Posterior cingulate gyrus (tissue), 11 donors: ENCODE results near the gene GAS2L2.

Experiments used
- DNase-seq, 10 donors: peaks; one replicate each; pipeline versions ENCODE4 v3.0.0 to v3.0.0-alpha.2; 2020 to 2021; ENCODE audit warnings: mixed read lengths in 3 of 10
- intact Hi-C: fragments of 100-400 bp; cut with DNase I; formaldehyde crosslinking; loops from one replicate; pipeline ENCODE4 v1.15.1; 2023

Gene GAS2L2

DNA sequence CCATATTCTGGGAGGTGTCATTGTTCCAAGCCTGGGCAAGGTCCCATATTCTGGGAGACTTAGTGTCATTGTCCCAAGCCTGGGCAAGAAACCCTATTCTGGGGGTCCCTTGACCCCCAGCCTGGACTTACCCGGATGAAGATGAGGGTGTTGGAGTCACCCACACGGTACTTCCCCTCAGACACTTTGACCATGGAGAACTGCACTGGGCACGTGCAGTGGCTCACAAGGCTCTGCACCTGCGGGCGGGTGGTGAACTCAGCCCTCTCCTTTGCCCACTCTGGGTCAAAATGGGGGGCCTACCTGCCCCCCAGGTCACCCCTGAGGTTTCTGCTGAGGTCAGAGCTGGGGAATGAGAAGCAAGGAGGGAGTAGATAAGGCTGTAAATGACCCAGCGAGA, 4.1 kb downstream of the GAS2L2 start:
- intact Hi-C loops, result loop anchor here (5.0 kb wide), 1 partner anchor 437 kb away; no protein-coding TSS in a partner anchor
- DNase-seq, result peak in 2 of 10 donors; percentile 38 to 42

DNA sequence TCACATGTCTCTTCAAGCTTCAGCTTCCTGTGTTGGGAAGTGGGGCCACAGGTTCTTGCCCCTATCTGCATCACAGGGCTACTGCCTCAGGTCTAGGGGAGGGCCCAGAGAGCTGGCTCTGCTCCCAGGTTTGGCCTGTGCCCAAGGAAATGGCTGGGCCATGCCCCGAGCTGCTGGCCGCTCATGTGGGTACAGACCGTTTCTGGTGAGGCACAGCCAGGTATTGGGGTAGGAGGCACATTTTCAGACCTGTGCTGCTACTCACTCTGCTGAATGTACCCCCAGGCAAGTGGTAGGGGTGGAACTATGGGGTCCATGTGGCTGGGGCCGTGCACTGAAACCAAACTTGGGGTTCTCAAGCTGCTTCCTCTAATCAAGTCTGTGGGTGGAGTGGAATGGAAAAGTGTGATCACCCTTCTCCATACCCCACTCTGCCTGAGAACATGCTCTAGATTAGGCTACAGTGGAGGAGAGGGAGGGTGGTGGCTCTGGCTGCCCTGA, 4.6 kb downstream of the GAS2L2 start:
- intact Hi-C loops, result loop anchor here (5.0 kb wide), 1 partner anchor 436 kb away; no protein-coding TSS in a partner anchor
- DNase-seq, result peak in 2 of 10 donors; percentile 33 to 54

DNA sequence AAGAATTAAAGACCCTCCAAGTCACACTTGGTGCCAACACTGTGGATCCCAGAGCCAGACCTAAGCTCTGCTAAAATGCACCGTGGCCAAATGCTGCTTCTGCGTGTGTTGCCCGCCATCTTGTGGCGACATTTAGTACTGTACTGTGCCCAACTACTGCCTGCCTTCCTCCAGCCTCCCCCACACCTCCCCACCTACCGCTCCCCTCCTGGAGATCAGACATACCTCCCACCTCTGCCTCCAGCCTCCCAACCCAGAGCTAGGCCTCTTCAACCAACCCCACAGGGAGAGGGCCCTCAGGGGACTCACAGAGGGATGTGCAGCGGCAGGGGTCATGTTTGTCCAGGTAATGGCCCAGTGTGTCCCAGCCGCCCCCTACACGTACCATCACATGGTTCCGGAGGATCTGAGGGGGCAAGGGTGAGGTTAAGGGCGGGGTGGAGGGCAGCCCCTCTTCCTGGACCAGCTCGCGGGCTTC, 5.5 kb downstream of the GAS2L2 start:
- intact Hi-C loops, result loop anchor here (1.0 to 5.0 kb wide), 2 partner anchors 134 to 435 kb away; no protein-coding TSS in a partner anchor
- DNase-seq, result peak; percentile 60 to 96 (median 80)

DNA sequence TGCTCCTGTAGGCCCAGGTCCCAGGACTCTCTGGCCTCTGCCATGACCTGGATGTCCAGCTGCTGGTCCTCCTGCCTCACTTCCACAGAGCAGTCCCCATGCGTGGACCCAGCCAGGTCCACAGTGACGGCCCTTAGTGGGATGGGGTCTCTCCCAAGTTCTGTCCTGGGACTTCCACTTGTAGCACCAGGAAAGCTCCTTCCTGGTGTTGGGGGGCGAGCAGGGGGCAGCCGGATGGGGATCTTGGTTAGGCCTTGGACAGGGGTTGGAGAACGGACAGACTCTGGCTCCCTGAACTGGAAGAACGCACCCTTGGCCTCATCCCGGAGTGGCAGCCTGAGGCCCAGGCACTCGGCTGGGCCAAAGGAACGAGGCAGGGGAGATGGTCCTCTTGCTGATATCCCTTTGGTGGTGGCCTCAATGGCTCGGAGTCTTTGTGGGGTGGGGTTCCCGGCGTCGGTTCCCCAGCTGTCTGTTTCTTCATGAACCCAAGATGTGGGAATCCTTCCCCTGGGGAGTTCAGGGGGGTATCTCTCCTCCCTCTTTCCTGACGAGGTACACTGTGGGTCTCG, 7.2 kb downstream of the GAS2L2 start:
- intact Hi-C loops, result loop anchor here (5.0 kb wide), 1 partner anchor 434 kb away; no protein-coding TSS in a partner anchor
- peak in 2 of 10 donors; percentile 53 to 72 for DNase-seq

DNA sequence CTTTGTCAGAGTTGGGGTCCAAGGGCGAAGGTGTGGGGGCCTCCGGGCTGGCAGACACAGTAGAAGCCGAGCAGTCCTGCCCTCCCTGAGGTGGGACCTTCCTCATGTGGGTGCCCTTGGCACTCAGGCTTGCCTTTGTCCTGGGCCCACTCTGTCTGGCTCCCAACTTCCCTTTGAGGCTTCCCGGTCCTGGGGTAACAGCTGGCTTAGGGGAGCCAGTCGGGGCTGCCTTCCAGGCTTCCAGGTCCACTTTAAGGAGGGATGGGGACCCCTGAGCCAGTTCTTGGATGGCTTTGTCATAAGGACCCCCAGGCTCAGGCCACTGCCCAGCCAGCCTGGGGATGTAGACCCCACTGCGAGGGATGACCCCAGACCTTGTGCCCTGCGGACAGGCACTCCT, 7.8 kb downstream of the GAS2L2 start:
- intact Hi-C loops, result loop anchor here (5.0 kb wide), 1 partner anchor 433 kb away; no protein-coding TSS in a partner anchor

DNA sequence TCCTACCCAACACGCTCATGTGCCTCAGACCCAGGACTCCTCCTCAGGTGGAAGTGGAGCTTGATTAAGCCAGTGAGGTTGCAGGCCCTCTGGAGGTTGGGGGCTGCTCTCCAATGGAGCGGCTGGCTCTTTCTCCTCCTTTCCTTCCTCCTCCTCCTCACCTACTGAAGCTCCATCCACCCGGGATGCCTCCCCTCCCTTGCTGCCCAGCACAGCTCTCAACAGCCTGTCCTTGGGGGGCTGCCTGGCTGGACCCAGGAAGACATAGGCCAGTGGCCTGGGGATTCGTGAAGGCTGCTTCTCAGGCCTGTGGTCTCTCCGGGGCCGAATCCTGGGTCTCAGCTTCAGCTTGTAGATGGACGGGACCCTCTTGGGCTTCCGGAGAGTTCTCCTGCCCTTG, 8.2 kb downstream of the GAS2L2 start:
- DNase-seq, result peak in 1 of 10 donors; percentile 7
- intact Hi-C loops, result loop anchor here (5.0 kb wide), 1 partner anchor 433 kb away; no protein-coding TSS in a partner anchor

More for the DNA sequence above, 7.8 kb downstream of the GAS2L2 start:
- peak in 1 of 10 donors; percentile 53 for DNase-seq

DNA sequence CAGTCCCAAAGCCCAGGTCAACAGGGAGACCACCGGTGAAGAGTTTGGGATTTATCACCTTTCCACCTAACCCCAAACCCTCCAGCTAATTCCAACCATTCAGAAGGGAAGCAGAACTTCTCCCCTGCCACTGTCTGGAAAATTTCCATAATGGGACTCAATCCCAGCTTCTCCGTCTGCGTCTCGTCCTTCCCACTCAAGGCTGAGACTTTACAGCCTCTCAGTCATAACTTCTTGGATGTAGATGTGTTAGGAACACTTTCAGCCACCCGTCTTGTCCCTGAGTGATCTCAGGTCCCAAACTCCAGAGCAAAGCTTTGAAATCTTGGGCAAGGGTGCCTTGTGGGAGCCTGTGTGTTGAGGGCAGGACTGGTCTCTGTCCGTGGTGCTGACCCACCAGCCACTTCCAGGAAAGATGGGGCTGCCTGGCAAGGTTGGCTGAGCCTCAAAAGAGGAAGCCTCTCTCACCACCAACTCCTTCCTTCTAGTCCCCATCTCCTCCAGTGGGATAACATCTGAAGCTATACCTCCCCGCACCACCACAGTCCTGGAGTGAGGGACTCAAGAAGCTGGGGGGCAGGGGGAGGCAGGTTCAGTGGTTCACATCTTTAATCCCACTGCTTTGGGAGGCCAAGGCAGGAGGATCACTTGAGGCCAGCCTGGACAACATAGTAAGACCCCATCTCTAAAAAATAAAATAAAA, 9.3 kb downstream of the GAS2L2 start:
- intact Hi-C loops, result no loop called here
- no peak for DNase-seq

DNA sequence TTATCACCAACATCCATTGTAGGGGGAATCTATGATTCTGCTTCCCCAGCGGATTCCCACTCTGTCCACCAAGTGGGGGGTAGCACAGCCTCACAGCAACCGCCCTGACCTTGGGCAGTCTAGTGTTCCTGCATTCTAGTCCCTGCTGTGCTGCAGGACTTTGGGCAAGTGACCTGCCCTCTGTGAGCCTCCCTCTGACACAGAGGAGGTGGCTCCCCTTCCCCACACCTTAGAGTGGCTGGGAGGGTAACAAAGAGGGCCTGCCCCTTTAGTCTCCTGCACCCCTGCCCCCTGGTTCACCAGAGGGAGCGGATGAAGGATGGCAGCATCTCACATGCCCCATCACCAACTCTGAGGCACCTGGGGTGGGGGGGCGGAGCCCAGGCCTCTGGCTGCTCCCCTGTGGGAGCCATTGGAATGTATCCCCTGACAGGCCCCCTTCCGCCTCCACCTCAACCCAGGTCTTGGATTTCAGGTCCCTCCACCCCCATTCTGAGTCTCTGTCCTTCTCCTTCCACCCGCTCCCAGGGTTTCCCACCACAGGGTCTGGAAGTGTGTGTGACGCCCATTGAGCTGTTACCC, 10.1 kb downstream of the GAS2L2 start:
- DNase-seq, result no peak
- intact Hi-C loops, result no loop called here

DNA sequence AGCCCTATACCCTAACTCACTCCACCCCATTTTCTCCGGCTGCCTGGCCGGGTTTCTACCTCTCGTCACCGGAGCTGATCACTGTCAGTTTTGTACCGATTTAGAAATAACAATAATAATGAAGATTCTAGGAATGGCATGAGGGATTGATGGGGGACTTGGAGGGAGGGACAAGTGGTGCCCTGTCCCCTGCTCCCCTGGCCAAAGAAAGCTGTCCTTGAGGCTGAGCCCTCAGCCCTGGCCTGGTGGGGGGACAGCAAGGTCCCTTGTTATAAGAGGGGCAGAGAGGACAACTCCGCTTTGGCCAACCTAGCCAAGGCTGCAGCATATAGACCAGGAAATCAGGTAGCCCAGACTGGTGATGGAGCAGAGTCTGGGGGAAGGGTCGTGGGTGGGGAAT, 10.5 kb downstream of the GAS2L2 start:
- DNase-seq, result no peak

DNA sequence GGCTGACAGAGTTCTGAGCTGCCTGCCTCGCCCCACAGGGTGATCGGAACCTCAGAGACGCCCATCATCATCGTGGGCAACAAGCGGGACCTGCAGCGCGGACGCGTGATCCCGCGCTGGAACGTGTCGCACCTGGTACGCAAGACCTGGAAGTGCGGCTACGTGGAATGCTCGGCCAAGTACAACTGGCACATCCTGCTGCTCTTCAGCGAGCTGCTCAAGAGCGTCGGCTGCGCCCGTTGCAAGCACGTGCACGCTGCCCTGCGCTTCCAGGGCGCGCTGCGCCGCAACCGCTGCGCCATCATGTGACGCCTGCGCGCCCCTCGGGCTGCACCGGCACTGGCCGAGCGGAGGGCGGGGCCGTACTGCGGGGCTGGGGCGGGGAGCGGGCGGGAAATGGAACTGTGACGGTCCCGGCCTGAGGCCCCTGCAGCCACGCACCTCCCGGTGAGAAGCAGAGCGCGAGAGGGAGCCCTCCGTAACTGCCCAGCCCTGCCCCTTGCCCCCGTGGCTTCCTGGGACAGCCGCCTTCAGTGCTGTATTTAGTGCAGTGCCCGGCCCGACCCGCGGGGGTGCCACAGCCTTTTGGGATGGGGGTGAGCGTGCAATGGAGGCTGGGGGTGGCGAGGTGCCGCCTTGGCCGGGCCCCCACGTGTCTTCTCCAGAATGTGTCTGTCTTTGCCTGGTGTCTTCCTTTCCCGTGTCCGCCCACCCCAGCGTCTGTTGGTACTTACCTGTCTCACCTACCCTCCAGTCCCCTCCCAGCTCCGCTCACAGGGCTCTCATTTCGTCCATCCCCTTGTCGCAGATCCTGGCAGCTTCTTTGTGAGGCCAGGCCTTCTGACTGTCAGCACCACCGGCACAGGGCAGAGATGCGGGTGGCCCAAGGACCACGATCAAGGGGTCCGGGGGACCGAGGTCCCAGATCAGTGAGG, 11.8 kb downstream of the GAS2L2 start:
- peak in 3 of 10 donors; percentile 41 to 93 (median 84) for DNase-seq

More for the DNA sequence above, 10.5 kb downstream of the GAS2L2 start:
- intact Hi-C loops, result no loop called here

DNA sequence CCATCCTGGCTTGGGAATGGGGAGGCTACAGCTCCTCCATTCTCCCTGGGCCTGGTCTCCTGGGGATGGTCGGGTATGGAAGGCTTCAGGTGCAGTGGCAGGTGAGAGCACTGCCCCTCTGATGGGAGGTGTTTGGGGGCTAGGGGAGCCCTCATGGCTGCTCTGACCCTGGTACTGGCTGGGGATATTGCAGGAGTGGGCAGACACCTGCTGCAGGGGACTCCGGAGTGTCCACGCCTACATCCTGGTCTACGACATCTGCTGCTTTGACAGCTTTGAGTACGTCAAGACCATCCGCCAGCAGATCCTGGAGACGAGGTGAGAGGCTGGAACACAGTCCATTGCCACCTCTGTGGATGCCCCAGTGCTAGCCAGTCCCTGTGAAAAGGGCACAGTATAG, 12.8 kb downstream of the GAS2L2 start:
- intact Hi-C loops, result no loop called here
- no peak for DNase-seq

More for the DNA sequence above, 11.8 kb downstream of the GAS2L2 start:
- intact Hi-C loops, result no loop called here

DNA sequence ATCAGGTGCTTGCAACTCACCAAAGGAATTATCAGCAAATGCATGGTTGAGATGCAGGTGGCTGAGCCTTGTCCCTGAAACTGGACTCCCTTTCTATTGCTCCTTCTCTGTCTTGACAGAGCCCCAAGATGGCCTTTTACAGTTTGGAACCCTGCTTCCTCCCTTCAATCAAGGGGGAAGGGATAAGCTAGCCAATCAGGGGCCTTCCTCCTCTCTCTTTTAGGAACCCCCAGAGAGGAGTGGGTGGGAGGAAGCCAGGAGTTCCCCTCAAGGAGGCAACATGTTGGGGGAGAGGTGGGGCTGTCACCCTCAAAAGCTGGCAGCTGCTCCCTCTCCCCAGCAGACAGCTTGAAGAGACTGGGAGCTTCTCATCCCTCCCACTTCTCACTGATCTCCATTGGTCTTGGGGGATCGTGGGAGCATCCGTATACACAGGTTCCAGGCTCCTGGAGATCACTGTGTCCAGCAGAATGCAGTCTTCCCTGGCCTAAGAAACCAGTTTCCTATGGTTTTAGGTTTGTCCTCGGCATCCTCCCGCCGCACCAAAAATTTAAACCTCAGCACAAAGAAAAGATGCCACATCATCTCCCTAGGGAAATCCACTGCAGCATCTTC, 14.4 kb downstream of the GAS2L2 start:
- DNase-seq, result no peak
- intact Hi-C loops, result no loop called here

DNA sequence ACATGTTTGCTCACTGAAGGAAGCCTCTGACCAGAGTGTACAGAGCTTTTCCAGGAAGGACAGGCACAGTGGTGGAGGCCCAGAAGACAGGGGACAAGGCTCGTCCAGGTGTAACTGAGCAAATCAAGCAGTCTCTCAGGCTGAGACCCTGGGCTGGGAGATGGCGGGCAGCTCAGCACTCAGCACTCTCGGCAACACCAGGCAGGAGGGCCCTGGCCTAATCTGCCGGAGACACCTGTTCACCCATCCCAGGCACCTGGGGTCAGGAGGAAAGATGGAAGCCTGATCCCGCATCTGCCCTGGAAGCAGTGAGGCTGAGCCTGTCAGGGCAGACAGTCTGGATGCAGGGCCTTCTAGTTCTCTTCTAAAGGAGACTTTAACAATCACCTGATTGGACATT, 16.8 kb downstream of the GAS2L2 start:
- intact Hi-C loops, result no loop called here
- no peak for DNase-seq

DNA sequence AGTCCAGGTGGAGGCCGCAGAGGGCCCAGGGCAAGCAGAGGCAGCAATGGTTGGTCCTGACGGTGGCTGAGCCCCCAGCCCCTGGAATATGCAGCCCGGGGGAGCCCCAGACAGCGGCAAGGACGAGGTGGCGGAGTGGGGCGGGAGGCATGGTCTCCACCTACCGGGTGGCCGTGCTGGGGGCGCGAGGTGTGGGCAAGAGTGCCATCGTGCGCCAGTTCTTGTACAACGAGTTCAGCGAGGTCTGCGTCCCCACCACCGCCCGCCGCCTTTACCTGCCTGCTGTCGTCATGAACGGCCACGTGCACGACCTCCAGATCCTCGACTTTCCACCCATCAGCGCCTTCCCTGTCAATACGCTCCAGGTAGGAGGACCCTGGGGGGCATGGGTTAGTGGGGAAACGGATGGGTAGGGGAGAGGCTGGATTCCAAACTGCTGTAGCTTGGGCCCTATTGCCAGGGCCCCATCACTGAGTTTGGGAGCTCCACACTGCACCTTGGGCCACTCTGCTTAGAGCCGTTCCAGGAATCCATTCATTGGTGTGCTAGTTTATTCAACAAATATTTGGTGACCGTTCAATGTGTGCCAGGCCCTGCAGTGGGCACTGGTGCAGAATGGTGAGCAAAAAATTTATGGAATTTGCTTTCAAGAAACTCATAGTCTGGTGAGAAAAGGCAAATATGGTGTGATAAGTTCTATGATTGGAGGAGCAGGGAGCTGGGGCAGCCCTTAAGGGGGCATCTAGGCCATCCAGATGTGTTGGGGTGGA, 17.8 kb downstream of the GAS2L2 start:
- no peak for DNase-seq
- intact Hi-C loops, result no loop called here

DNA sequence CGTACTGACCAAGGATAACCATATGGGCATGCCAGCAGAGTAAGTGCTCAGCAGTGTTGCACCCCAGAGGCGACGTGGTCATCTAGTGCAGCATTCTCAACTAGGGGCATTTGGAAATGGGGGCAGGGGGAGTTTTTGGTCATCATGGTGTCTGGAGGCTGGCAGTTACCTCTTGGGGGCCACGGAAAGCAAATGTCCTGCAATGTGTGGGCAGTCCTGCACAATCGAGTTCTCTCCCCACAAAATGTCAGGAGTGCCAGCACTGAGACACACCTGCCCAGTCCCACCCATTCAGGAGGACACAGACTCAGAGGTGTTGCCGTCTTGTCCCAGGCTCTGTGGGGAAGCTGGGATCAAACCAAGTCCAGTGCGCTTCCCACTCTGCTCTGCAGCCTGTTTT, 18.6 kb downstream of the GAS2L2 start:
- DNase-seq, result no peak
- intact Hi-C loops, result no loop called here

DNA sequence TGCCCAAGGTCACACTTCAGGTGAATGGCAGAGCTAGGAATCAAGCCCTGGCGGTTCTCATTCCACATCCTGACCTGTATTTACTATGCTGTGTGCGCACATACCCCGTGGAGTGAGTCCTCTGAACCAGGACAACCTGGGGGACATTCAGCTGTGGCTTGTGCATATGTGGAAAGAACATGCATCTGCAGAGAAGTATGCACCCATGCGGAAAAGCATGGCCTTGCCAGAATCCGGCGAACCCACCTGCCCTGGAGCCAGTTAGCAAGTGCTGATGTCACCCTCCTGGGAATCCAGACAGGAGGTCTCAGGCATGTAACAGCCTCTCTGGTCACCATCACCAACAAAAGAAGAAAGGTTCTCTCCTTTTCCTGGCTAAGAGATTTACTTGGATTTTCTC, 19.7 kb downstream of the GAS2L2 start:
- intact Hi-C loops, result no loop called here
- DNase-seq, result no peak

DNA sequence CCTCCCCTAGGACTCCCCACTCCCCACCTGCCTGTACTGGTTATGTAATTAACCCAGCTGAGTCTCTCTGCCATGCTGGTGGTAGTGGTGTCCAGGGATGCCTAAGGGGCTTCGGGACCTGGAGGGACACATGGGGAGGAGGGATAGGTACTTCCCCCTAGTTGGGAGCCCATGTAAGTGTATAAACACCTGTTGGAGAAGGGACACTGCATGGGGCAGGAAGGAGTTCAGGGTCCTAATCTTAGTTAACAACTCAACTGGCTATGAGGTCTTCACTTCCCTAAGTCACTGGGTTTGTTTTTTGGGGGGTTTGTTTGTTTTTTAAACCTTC, 20.3 kb downstream of the GAS2L2 start:
- intact Hi-C loops, result no loop called here
- no peak for DNase-seq

DNA sequence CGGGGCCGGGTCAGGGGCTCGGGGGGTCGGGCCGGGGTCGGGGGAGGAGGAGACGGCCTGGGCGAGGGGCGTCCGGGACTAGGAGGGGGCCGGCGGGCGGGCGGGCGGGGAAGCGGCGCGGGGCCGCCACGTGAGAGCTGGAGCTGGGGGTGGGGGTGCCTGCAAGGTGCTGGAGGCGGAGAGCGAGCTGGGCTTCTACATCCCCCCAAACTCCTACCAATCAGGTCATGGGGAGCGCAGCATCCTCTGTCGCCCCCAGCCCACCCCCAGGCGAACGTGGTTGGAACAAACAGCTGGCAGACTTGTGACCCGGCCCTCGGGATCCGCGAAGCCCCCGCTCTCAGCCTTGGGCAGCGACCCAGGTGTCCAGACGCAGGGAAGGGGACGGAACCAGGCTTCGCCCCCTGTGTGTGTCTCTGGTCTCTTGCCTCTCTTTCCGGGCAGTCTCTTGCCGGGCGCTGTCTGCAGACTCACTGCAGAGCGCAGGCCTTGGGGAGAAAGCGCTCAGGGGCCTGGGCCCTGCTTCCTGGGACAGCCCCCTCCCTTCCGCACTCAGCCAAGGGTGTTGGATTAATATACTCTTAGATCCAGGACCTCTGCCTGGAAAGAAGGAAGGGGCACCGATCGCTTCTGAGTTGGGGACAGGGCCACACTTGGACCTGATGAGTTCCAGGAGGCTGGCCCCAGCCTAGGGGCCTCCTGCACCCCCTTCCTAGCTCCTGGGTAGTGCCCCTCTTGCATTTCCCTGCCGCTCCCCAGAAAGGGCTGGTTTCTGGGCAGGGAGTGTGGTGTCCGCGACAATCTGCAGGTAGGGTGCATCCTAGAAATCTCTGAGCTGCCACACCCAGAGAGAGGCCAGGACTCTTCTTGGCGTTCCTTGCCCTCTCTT, 20.9 kb downstream of the GAS2L2 start:
- DNase-seq, result peak in 1 of 10 donors; percentile 85
- intact Hi-C loops, result no loop called here
